DMS53 (cell line): ENCODE results near the gene SCARF2.

ENCODE experiments used
- DNase-seq: peaks from one replicate; lab custom pipeline; 2025; lab: John Stamatoyannopoulos, UW

SCARF2 gene

GRCh38 chr22:20408891-20409290 is 28.7 kb downstream of the SCARF2 start:
- no peak for DNase-seq

GRCh38 chr22:20407829-20408228 is 29.8 kb downstream of the SCARF2 start:
- no peak for DNase-seq

- no peak for DNase-seq
Measured at GRCh38 chr22:20406686-20407408, 30.8 kb downstream of the SCARF2 start.

GRCh38 chr22:20405931-20406685 is 31.5 kb downstream of the SCARF2 start:
- DNase-seq, result no peak

- no peak for DNase-seq
Measured at GRCh38 chr22:20405291-20405930, 32.2 kb downstream of the SCARF2 start.

- no peak for DNase-seq
Measured at GRCh38 chr22:20404881-20405280, 32.7 kb downstream of the SCARF2 start.

- no peak for DNase-seq
Measured at GRCh38 chr22:20403779-20404140, 33.9 kb downstream of the SCARF2 start.

- no peak for DNase-seq
Measured at GRCh38 chr22:20402960-20403778, 34.5 kb downstream of the SCARF2 start.

GRCh38 chr22:20401376-20402014 is 36.1 kb downstream of the SCARF2 start:
- no peak for DNase-seq

- DNase-seq, result no peak
Measured at GRCh38 chr22:20400606-20401375, 36.8 kb downstream of the SCARF2 start.

GRCh38 chr22:20399866-20400605 is 37.6 kb downstream of the SCARF2 start:
- DNase-seq, result no peak

- DNase-seq, result no peak
Measured at GRCh38 chr22:20398420-20398819, 39.2 kb downstream of the SCARF2 start.

GRCh38 chr22:20397498-20397897 is 40.1 kb downstream of the SCARF2 start:
- DNase-seq, result no peak

GRCh38 chr22:20396639-20397038 is 41.0 kb downstream of the SCARF2 start:
- DNase-seq, result no peak

- DNase-seq, result no peak
Measured at GRCh38 chr22:20395907-20396287, 41.7 kb downstream of the SCARF2 start.

- no peak for DNase-seq
Measured at GRCh38 chr22:20395181-20395906, 42.3 kb downstream of the SCARF2 start.

- peak; percentile 90 for DNase-seq
Measured at GRCh38 chr22:20393705-20394476, 43.7 kb downstream of the SCARF2 start, which contains the start of gene ZNF74. Gene ZNF74 (plus strand): TSS chr22:20394151. CDS start chr22:20394629, 478 bp downstream.

GRCh38 chr22:20392983-20393704 is 44.5 kb downstream of the SCARF2 start:
- DNase-seq, result peak; percentile 8
